ENCODE results near the gene NSRP1. TPM values are rescaled to one million over a fixed set of nuclear protein-coding genes. Genes with fewer than 3 reads are reported as not detected.

NSRP1 gene
- total and polyA plus RNA-seq, 2 of the 13 experiments (the other 11 are each of a cell fraction or from before 2014, with no cell fraction given) = 7.0 to 14.3 TPM

DNA sequence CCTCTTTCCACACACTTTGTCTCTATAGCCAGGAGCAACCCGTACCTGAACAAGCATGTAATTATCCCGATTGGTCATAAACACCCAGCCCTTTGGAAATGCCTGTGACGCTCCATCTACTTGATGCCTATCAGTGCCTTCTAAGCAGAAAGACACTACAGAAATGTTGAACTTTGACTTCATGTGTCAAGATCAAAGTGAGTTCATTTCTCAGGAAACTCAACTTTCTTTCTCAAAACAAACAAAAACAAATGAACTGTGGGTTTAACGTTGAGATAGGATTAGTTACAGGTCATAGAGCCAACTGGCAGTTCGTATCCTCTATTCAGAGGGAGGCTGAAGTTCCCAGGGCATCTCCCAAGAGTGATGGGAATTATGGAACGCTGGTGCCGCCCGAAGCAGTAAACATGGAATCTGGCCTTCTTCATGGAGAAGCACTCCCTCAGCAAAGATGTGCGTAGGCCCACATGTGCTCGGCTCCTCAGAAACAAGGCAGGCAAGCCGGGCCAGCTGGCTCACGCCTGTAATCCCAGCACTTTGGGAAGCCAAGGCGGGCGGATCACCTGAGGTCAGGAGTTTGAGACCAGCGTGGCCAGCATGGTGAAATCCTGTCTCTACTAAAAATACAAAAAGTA lies 109.4 kb downstream of the NSRP1 start (continued):
- TF ChIP-seq, protein P1, sequence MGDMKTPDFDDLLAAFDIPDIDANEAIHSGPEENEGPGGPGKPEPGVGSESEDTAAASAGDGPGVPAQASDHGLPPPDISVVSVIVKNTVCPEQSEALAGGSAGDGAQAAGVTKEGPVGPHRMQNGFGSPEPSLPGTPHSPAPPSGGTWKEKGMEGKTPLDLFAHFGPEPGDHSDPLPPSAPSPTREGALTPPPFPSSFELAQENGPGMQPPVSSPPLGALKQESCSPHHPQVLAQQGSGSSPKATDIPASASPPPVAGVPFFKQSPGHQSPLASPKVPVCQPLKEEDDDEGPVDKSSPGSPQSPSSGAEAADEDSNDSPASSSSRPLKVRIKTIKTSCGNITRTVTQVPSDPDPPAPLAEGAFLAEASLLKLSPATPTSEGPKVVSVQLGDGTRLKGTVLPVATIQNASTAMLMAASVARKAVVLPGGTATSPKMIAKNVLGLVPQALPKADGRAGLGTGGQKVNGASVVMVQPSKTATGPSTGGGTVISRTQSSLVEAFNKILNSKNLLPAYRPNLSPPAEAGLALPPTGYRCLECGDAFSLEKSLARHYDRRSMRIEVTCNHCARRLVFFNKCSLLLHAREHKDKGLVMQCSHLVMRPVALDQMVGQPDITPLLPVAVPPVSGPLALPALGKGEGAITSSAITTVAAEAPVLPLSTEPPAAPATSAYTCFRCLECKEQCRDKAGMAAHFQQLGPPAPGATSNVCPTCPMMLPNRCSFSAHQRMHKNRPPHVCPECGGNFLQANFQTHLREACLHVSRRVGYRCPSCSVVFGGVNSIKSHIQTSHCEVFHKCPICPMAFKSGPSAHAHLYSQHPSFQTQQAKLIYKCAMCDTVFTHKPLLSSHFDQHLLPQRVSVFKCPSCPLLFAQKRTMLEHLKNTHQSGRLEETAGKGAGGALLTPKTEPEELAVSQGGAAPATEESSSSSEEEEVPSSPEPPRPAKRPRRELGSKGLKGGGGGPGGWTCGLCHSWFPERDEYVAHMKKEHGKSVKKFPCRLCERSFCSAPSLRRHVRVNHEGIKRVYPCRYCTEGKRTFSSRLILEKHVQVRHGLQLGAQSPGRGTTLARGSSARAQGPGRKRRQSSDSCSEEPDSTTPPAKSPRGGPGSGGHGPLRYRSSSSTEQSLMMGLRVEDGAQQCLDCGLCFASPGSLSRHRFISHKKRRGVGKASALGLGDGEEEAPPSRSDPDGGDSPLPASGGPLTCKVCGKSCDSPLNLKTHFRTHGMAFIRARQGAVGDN (CRISPR knock-in tag; IDR thresholded peaks at IDR 0.05) = peak; percentile 57
- TF ChIP-seq IKZF1 (IDR thresholded peaks at IDR 0.05) (no peak), RORA (CRISPR knock-in tag; IDR thresholded peaks at IDR 0.05) (no peak), TMF1 (CRISPR knock-in tag; IDR thresholded peaks at IDR 0.05; ENCODE audit: low read depth) (no peak), HNRNPUL1 (IDR thresholded peaks at IDR 0.05; ENCODE audit: low read depth, low read length) (no peak), PHF8 (CRISPR knock-in tag; IDR thresholded peaks at IDR 0.05) (no peak), ZNF510 (CRISPR knock-in tag; IDR thresholded peaks at IDR 0.05; ENCODE audit: low read depth) (no peak), NFE2L2 (IDR thresholded peaks at IDR 0.05; ENCODE audit: low read length) (no peak), ATAD3A (CRISPR knock-in tag; IDR thresholded peaks at IDR 0.05) (no peak), TCF7L2 (IDR thresholded peaks at IDR 0.05; ENCODE audit: low read depth, low read length) (peak; percentile 40; the same call in 1 of the 2 replicates)
- TF ChIP-seq, protein P2, sequence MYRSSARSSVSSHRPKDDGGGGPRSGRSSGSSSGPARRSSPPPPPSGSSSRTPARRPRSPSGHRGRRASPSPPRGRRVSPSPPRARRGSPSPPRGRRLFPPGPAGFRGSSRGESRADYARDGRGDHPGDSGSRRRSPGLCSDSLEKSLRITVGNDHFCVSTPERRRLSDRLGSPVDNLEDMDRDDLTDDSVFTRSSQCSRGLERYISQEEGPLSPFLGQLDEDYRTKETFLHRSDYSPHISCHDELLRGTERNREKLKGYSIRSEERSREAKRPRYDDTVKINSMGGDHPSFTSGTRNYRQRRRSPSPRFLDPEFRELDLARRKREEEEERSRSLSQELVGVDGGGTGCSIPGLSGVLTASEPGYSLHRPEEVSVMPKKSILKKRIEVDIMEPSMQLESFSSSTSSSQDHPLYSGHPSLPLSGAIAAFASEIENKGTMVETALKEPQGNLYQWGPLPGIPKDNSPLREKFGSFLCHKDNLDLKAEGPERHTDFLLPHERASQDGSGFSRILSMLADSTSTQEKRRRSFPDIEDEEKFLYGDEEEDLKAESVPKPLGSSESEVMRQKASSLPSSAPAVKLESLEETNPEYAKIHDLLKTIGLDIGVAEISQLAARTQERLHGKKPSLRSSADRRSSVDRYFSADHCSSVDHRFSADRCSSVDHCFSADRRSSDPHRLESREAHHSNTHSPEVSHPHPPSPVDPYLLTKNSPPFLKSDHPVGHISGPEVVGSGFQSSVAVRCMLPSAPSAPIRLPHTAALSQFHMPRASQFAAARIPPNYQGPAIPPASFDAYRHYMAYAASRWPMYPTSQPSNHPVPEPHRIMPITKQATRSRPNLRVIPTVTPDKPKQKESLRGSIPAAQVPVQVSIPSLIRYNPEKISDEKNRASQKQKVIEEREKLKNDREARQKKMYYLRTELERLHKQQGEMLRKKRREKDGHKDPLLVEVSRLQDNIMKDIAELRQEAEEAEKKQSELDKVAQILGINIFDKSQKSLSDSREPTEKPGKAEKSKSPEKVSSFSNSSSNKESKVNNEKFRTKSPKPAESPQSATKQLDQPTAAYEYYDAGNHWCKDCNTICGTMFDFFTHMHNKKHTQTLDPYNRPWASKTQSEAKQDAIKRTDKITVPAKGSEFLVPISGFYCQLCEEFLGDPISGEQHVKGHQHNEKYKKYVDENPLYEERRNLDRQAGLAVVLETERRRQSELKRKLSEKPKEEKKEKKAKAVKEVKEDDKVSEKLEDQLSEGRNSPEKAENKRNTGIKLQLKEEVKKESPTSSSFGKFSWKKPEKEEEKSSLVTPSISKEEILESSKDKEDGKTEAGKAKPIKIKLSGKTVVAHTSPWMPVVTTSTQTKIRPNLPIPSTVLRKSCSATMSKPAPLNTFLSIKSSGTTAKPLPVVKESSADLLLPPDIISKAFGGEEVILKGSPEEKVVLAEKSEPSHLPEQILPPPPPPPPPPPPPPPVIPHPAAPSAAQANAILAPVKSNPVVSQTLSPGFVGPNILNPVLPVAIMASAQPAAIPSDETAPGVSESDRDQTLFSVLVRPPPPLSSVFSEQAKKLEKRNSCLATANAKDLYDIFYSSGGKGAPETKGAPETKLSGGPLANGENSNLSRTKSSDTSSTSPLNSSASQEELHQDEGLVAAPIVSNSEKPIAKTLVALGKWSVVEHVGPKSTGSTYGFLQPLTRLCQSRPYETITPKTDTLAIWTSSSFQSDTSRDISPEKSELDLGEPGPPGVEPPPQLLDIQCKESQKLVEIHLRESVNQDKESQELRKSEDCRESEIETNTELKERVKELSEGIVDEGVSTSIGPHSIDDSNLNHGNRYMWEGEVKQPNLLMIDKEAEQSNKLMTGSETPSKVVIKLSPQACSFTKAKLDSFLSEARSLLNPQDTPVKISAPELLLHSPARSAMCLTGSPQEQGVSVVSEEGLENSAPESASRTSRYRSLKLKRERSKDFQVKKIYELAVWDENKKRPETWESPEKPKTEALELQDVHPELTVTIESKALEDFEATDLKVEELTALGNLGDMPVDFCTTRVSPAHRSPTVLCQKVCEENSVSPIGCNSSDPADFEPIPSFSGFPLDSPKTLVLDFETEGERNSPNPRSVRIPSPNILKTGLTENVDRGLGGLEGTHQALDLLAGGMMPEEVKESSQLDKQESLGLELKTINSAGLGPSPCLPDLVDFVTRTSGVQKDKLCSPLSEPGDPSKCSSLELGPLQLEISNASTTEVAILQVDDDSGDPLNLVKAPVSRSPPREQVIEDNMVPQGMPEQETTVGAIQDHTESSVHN (CRISPR knock-in tag; IDR thresholded peaks at IDR 0.05) = no peak
- TF ChIP-seq, protein P3, sequence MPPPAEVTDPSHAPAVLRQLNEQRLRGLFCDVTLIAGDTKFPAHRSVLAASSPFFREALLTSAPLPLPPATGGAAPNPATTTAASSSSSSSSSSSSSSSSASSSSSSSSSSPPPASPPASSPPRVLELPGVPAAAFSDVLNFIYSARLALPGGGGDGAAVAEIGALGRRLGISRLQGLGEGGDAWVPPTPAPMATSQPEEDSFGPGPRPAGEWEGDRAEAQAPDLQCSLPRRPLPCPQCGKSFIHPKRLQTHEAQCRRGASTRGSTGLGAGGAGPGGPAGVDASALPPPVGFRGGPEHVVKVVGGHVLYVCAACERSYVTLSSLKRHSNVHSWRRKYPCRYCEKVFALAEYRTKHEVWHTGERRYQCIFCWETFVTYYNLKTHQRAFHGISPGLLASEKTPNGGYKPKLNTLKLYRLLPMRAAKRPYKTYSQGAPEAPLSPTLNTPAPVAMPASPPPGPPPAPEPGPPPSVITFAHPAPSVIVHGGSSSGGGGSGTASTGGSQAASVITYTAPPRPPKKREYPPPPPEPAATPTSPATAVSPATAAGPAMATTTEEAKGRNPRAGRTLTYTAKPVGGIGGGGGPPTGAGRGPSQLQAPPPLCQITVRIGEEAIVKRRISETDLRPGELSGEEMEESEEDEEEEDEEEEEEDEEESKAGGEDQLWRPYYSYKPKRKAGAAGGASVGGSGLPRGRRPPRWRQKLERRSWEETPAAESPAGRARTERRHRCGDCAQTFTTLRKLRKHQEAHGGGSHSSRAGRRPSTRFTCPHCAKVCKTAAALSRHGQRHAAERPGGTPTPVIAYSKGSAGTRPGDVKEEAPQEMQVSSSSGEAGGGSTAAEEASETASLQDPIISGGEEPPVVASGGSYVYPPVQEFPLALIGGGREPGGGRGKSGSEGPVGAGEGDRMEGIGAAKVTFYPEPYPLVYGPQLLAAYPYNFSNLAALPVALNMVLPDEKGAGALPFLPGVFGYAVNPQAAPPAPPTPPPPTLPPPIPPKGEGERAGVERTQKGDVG (CRISPR knock-in tag; IDR thresholded peaks at IDR 0.05; ENCODE audit: borderline replicate concordance) = no peak
- TF ChIP-seq, protein P4, sequence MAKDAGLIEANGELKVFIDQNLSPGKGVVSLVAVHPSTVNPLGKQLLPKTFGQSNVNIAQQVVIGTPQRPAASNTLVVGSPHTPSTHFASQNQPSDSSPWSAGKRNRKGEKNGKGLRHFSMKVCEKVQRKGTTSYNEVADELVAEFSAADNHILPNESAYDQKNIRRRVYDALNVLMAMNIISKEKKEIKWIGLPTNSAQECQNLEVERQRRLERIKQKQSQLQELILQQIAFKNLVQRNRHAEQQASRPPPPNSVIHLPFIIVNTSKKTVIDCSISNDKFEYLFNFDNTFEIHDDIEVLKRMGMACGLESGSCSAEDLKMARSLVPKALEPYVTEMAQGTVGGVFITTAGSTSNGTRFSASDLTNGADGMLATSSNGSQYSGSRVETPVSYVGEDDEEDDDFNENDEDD (CRISPR knock-in tag; IDR thresholded peaks at IDR 0.05; ENCODE audit: borderline replicate concordance) = no peak

Data from HepG2 (cell line).